ENCODE data around the gene HOXA3.

DNA sequence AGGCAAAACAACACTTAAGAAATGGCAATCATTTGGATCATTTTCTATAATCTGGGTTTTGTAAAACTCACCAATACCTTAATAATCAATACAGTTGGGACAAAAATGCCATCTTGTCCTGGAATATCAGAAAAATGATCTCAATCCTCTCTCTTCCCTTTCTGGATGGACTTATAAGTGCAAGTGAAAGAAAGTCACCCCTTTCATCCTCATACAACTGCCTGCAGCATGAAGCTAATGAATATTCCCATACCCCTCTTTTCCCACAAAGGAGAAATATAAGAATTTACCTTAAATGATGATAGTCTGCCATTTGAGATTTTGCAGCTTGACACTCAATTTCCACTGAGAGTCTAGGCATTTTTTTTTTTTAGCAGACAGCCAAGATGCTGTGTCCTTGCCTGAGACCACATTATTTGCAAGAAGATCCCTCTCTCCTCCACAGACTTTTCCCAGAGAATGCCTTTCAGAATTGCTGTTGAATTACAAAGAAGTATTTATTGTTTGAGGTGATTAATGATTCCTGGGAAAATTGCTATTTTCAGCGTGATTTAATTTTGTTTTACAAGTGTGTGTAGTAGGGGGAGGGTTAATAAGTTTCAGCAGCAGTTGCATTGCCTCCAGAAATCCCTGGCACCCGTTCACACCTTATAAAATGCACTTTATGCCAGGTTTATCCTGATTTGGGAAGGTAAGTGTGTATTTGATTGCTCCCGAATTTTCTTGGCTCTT lies 25.6 kb downstream of the HOXA3 start:
- TF ChIP-seq, protein P1, sequence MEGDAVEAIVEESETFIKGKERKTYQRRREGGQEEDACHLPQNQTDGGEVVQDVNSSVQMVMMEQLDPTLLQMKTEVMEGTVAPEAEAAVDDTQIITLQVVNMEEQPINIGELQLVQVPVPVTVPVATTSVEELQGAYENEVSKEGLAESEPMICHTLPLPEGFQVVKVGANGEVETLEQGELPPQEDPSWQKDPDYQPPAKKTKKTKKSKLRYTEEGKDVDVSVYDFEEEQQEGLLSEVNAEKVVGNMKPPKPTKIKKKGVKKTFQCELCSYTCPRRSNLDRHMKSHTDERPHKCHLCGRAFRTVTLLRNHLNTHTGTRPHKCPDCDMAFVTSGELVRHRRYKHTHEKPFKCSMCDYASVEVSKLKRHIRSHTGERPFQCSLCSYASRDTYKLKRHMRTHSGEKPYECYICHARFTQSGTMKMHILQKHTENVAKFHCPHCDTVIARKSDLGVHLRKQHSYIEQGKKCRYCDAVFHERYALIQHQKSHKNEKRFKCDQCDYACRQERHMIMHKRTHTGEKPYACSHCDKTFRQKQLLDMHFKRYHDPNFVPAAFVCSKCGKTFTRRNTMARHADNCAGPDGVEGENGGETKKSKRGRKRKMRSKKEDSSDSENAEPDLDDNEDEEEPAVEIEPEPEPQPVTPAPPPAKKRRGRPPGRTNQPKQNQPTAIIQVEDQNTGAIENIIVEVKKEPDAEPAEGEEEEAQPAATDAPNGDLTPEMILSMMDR (IDR thresholded peaks at IDR 0.05), result no peak
- no peak for TF ChIP-seq POLR2AphosphoS5 (IDR thresholded peaks at IDR 0.05)
- TF ChIP-seq POLR2A (IDR thresholded peaks at IDR 0.05), result no peak
- TF ChIP-seq EP300 (IDR thresholded peaks at IDR 0.05), result no peak

All from gastroesophageal sphincter (tissue), 3 donors.